ENCODE measurements around the gene OGDH.

- no peak for TF ChIP-seq CTCF (IDR thresholded peaks at IDR 0.05)
- no peak for TF ChIP-seq POLR2A (IDR thresholded peaks at IDR 0.05)
Measured at GRCh38 chr7:44576228-44576627, 30.2 kb upstream of the OGDH start.
